GM18508 (cell line): ENCODE results near the gene SELENBP1.
"Not testable (repeated sequence)": the region's sequence is repeated elsewhere in the genome, so short reads cannot be mapped to it uniquely, and the experiment has no call there.

Source experiments
- ATAC-seq: cut with Tn5 transposase; IDR thresholded peaks from one replicate; pipeline ENCODE4 v1.9.1; 2021; ENCODE audit warnings: moderate number of reproducible peaks; ENCODE audit not compliant: insufficient read depth, unreplicated experiment

SELENBP1 gene

GRCh38 chr1:151384584-151384983 lies 12.1 kb upstream of the SELENBP1 start:
- ATAC-seq = no peak

GRCh38 chr1:151377150-151377884 lies 4.8 kb upstream of the SELENBP1 start:
- ATAC-seq = no peak

GRCh38 chr1:151373196-151373595 lies 691 bp upstream of the SELENBP1 start:
- no peak for ATAC-seq

GRCh38 chr1:151371370-151372057 lies 991 bp downstream of the SELENBP1 start:
- ATAC-seq = no peak

- no peak for ATAC-seq
Observed at GRCh38 chr1:151370211-151370911, 2.1 kb downstream of the SELENBP1 start.

GRCh38 chr1:151369621-151370048 lies 2.9 kb downstream of the SELENBP1 start:
- no peak for ATAC-seq

GRCh38 chr1:151369302-151369610 lies 3.2 kb downstream of the SELENBP1 start:
- ATAC-seq = no peak

- ATAC-seq = no peak
Observed at GRCh38 chr1:151368393-151369301, 3.9 kb downstream of the SELENBP1 start.

- ATAC-seq = no peak
Observed at GRCh38 chr1:151367658-151368392, 4.7 kb downstream of the SELENBP1 start.

GRCh38 chr1:151364996-151365395 lies 7.5 kb downstream of the SELENBP1 start:
- ATAC-seq = no peak

GRCh38 chr1:151362308-151363155 lies 10.0 kb downstream of the SELENBP1 start:
- ATAC-seq = no peak

- ATAC-seq = no peak
Observed at GRCh38 chr1:151361883-151362282, 10.6 kb downstream of the SELENBP1 start.

- no peak for ATAC-seq
Observed at GRCh38 chr1:151356696-151357095, 15.8 kb downstream of the SELENBP1 start.

GRCh38 chr1:151352021-151352718 lies 20.3 kb downstream of the SELENBP1 start:
- no peak for ATAC-seq

- ATAC-seq = not testable (repeated sequence)
Observed at GRCh38 chr1:151350323-151350722, 22.2 kb downstream of the SELENBP1 start.

- no peak for ATAC-seq
Observed at GRCh38 chr1:151347523-151348246, 24.8 kb downstream of the SELENBP1 start.

- peak; percentile 85 for ATAC-seq
Observed at GRCh38 chr1:151346769-151347522, 25.6 kb downstream of the SELENBP1 start, which contains the start of gene RFX5. RFX5 (minus strand) TSS chr1:151347252; CDS start chr1:151346320, 932 bp downstream.
